K562 (cell line): Measurements from ENCODE around the gene LRRC15. TPM values are rescaled to one million over a fixed set of nuclear protein-coding genes. Genes with fewer than 3 reads are reported as not detected.

Experiments used
- ARHGAP35 ChIP-seq: fragments of 450-650 bp; IDR thresholded peaks from 2 replicates; pipeline ENCODE4 v1.6.1; 2018; ENCODE audit not compliant: partially characterized antibody
- ATF1 ChIP-seq, 2 experiments: fragments of 450-650 bp in 1 of 2; IDR thresholded peaks; 2 replicates each; pipeline ENCODE4 v1.6.1; 2016; ENCODE audit warnings: missing compliant biosample characterization in 1 of 2, missing genetic modification characterization in 1 of 2
- C11orf30 ChIP-seq: fragments of 450-650 bp; IDR thresholded peaks from 2 replicates; pipeline ENCODE4 v1.6.1; 2016; ENCODE audit warnings: low read depth, mild to moderate bottlenecking
- CBX1 ChIP-seq: sonication (generic); IDR thresholded peaks from 2 replicates; pipeline ENCODE4 v1.6.1; 2016; ENCODE audit warnings: antibody characterized with exemption, low read depth, mild to moderate bottlenecking
- CC2D1A ChIP-seq: fragments of 450-650 bp; IDR thresholded peaks from 2 replicates; pipeline ENCODE4 v1.6.1; 2017; ENCODE audit warnings: mild to moderate bottlenecking
- CEBPB ChIP-seq: fragments of 450-650 bp; IDR thresholded peaks from 2 replicates; pipeline ENCODE4 v1.6.1; 2016; ENCODE audit warnings: missing genetic modification characterization, missing compliant biosample characterization
- DNMT1 ChIP-seq: fragments of 450-650 bp; IDR thresholded peaks from 2 replicates; pipeline ENCODE4 v1.6.1; 2016; ENCODE audit warnings: antibody characterized with exemption, mild to moderate bottlenecking
- DPF2 ChIP-seq: fragments of 450-650 bp; IDR thresholded peaks from 2 replicates; pipeline ENCODE4 v1.6.1; 2016
- EGR1 ChIP-seq: fragments of 450-650 bp; conservative IDR thresholded peaks from 2 replicates; pipeline ENCODE4 v1.6.1; 2017; ENCODE audit warnings: mild to moderate bottlenecking
- ELF2 ChIP-seq: fragments of 250-450 bp; sonication (Bioruptor Pico); IDR thresholded peaks from 2 replicates; pipeline ENCODE4 v1.5.0; 2021; ENCODE audit warnings: mild to moderate bottlenecking
- ETV5 ChIP-seq: sonication (generic); formaldehyde crosslinking; IDR thresholded peaks from 2 replicates; pipeline ENCODE4 v1.4.0; 2020; ENCODE audit warnings: low read depth, mild to moderate bottlenecking, missing genetic modification reagents
- FOXP1 ChIP-seq: sonication (generic); formaldehyde crosslinking; IDR thresholded peaks from 2 replicates; pipeline ENCODE4 v1.8.0; 2022; ENCODE audit warnings: mild to moderate bottlenecking, missing genetic modification reagents
- HES1 ChIP-seq: fragments of 450-650 bp; IDR thresholded peaks from 2 replicates; pipeline ENCODE4 v1.6.1; 2016; ENCODE audit warnings: low read depth, mild to moderate bottlenecking, moderate library complexity
- LCOR ChIP-seq: sonication (generic); formaldehyde crosslinking; IDR thresholded peaks from 2 replicates; pipeline ENCODE4 v1.8.0; 2022; ENCODE audit warnings: mild to moderate bottlenecking, missing genetic modification reagents
- MLLT1 ChIP-seq, 2 experiments: fragments of 450-650 bp; IDR thresholded peaks; 2 replicates each; pipeline ENCODE4 v1.6.1; 2016
- NFE2L1 ChIP-seq: fragments of 450-650 bp; IDR thresholded peaks from 2 replicates; pipeline ENCODE4 v1.6.1; 2016; ENCODE audit warnings: missing genetic modification characterization, low read depth, mild to moderate bottlenecking, missing compliant biosample characterization, moderate library complexity, borderline replicate concordance
- NR2C2 ChIP-seq, 2 experiments: fragments of 200-800 bp in 1 of 2; sonication (Bioruptor generic) in 1 of 2; sonication (generic) in 1 of 2; formaldehyde crosslinking in 1 of 2; IDR thresholded peaks; 2 replicates each; pipeline versions ENCODE4 v1.6.1 to v1.8.0; 2016 to 2022; ENCODE audit warnings: mild to moderate bottlenecking in 1 of 2, missing compliant biosample characterization in 1 of 2, missing genetic modification characterization in 1 of 2, missing genetic modification reagents in 1 of 2
- PTRF ChIP-seq: fragments of 450-650 bp; IDR thresholded peaks from 2 replicates; pipeline ENCODE4 v1.6.1; 2016; ENCODE audit warnings: mild to moderate bottlenecking, missing genetic modification characterization, missing compliant biosample characterization
- SMAD4 ChIP-seq: fragments of 250-450 bp; sonication (Bioruptor Pico); conservative IDR thresholded peaks from 2 replicates; pipeline ENCODE4 v1.8.0; 2021; ENCODE audit warnings: inconsistent platforms, mild to moderate bottlenecking, moderate library complexity
- SUPT5H ChIP-seq: fragments of 450-650 bp; IDR thresholded peaks from 2 replicates; pipeline ENCODE4 v1.6.1; 2016
- ZEB2 ChIP-seq: fragments of 450-650 bp; IDR thresholded peaks from 2 replicates; pipeline ENCODE4 v1.6.1; 2016
- ZNF717 ChIP-seq: fragments of 250-450 bp; sonication (Bioruptor Pico); IDR thresholded peaks from 2 replicates; pipeline ENCODE4 v1.5.0; 2021
- ZNF778 ChIP-seq: fragments of 450-650 bp; formaldehyde crosslinking; IDR thresholded peaks from 2 replicates; pipeline ENCODE4 v1.4.0; 2020; ENCODE audit warnings: mild to moderate bottlenecking, moderate library complexity
- polyA plus RNA-seq, 8 experiments: library from polyadenylated mRNA; depleted of rRNA in 4 of 8; stranded (reverse) in 5 of 8; unstranded in 3 of 8; fragments of >200 nt; fragmentation: Nextera tagmentation in 2 of 8; fragmentation: Illumina TruSeq in 1 of 8; extraction: Ambion mirVana in 2 of 8; extraction: Trizol in 1 of 8; gene quantifications; 2 replicates each; pipeline versions ENCODE4 v1.2.1 to v1.2.3, GENCODE V29; 2011 to 2014; ENCODE audit warnings: inconsistent platforms in 1 of 8, missing spikeins in 1 of 8
- total RNA-seq, 7 experiments: library from RNA; depleted of rRNA in 6 of 7; stranded (reverse); fragments of >200 nt in 6 of 7; fragmentation: Illumina TruSeq in 2 of 7; extraction: Trizol in 2 of 7; gene quantifications; 2 replicates each; pipeline versions ENCODE4 v1.2.1 to v1.2.3, GENCODE V29; 2011 to 2021; ENCODE audit warnings: low replicate concordance in 1 of 7
- TF ChIP-seq, protein P1 (sequence below), 2 experiments: IDR thresholded peaks; 2 replicates each; pipeline ENCODE4 v1.6.1; 2011; ENCODE audit warnings: borderline replicate concordance in 1 of 2, control low read depth in 1 of 2, low read depth in 1 of 2, low read length in 1 of 2, mild to moderate bottlenecking in 1 of 2, mixed read lengths in 1 of 2, moderate library complexity in 1 of 2; ENCODE audit not compliant: insufficient read depth in 1 of 2, insufficient read length in 1 of 2, poor library complexity in 1 of 2, severe bottlenecking in 1 of 2; ENCODE audit errors: extremely low read depth in 1 of 2
- TF ChIP-seq, protein P2 (sequence below): sonication (generic); formaldehyde crosslinking; IDR thresholded peaks from 2 replicates; pipeline ENCODE4 v1.8.0; 2022; ENCODE audit warnings: mild to moderate bottlenecking, missing genetic modification reagents, borderline replicate concordance

LRRC15 gene
- total and polyA plus RNA-seq, 9 of the 15 experiments (the other 6 are each of a cell fraction or from before 2014, with no cell fraction given): not detected

GRCh38 chr3:194324823-194325327 is 44.7 kb downstream of the LRRC15 start (continued):
- 0 out of 4 replicates have a peak, but pooled peaks have one; percentile 42 to 64 for TF ChIP-seq MLLT1 (IDR thresholded peaks at IDR 0.05)
- TF ChIP-seq ZNF778 (CRISPR knock-in tag): no peak
- TF ChIP-seq FOXP1 (CRISPR knock-in tag): no peak
- no peak for TF ChIP-seq NFE2L1 (tag)
- no peak for TF ChIP-seq DNMT1
- TF ChIP-seq HES1: no peak
- peak; percentile 80; the same call in 1 of the 2 replicates for TF ChIP-seq CBX1
- TF ChIP-seq ARHGAP35: peak; percentile 32
- TF ChIP-seq, protein P1, sequence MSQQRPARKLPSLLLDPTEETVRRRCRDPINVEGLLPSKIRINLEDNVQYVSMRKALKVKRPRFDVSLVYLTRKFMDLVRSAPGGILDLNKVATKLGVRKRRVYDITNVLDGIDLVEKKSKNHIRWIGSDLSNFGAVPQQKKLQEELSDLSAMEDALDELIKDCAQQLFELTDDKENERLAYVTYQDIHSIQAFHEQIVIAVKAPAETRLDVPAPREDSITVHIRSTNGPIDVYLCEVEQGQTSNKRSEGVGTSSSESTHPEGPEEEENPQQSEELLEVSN (IDR thresholded peaks at IDR 0.05; ENCODE audit: borderline replicate concordance in 1 of 2, extremely low read depth in 1 of 2, insufficient read depth in 1 of 2, insufficient read length in 1 of 2, low read depth in 1 of 2, low read length in 1 of 2, poor library complexity in 1 of 2, severe bottlenecking in 1 of 2): no peak
- no peak for TF ChIP-seq C11orf30
- TF ChIP-seq, protein P2, sequence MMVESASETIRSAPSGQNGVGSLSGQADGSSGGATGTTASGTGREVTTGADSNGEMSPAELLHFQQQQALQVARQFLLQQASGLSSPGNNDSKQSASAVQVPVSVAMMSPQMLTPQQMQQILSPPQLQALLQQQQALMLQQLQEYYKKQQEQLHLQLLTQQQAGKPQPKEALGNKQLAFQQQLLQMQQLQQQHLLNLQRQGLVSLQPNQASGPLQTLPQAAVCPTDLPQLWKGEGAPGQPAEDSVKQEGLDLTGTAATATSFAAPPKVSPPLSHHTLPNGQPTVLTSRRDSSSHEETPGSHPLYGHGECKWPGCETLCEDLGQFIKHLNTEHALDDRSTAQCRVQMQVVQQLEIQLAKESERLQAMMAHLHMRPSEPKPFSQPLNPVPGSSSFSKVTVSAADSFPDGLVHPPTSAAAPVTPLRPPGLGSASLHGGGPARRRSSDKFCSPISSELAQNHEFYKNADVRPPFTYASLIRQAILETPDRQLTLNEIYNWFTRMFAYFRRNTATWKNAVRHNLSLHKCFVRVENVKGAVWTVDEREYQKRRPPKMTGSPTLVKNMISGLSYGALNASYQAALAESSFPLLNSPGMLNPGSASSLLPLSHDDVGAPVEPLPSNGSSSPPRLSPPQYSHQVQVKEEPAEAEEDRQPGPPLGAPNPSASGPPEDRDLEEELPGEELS: no peak
- no peak for TF ChIP-seq NR2C2 (CRISPR knock-in tag; IDR thresholded peaks at IDR 0.05)
- no peak for TF ChIP-seq NR2C2 (tag; IDR thresholded peaks at IDR 0.05)
- no peak for TF ChIP-seq EGR1
- TF ChIP-seq SMAD4 (CRISPR knock-in tag): no peak
- no peak for TF ChIP-seq PTRF (tag)
- no peak for TF ChIP-seq ETV5 (CRISPR knock-in tag)
- no peak for TF ChIP-seq LCOR (CRISPR knock-in tag)
- no peak for TF ChIP-seq ATF1 (CRISPR knock-in tag; IDR thresholded peaks at IDR 0.05)
- no peak for TF ChIP-seq ATF1 (tag; IDR thresholded peaks at IDR 0.05)
- TF ChIP-seq DPF2: 0 out of 2 replicates have a peak, but pooled peaks have one; percentile 18
- no peak for TF ChIP-seq ZNF717 (CRISPR knock-in tag)
- TF ChIP-seq ELF2 (CRISPR knock-in tag): no peak
- no peak for TF ChIP-seq SUPT5H
- no peak for TF ChIP-seq ZEB2
- TF ChIP-seq CC2D1A: no peak
- no peak for TF ChIP-seq CEBPB
